Neuronal stem cell (in vitro differentiated cells): ENCODE measurements around the gene NUDT14.
A peak's percentile ranks its signal among the peaks of the same experiment; 100 is the strongest.

ENCODE experiments used
- DNase-seq: peaks from one replicate; pipeline ENCODE4 v3.0.0-alpha.2; 2013; ENCODE audit warnings: low spot score
- H2AFZ ChIP-seq: one replicate; pipeline ENCODE4 v1.6.1; 2013; ENCODE audit warnings: mild to moderate bottlenecking, low read length, inconsistent platforms
- H2AK5ac ChIP-seq: 2 replicates; pipeline ENCODE4 v1.6.1; 2013; ENCODE audit warnings: low read depth, mild to moderate bottlenecking, inconsistent platforms, low read length, moderate library complexity, mixed read lengths
- H2BK120ac ChIP-seq: 2 replicates; pipeline ENCODE4 v1.6.1; 2013; ENCODE audit warnings: low read depth, mild to moderate bottlenecking, inconsistent platforms, low read length, moderate library complexity, mixed read lengths
- H2BK12ac ChIP-seq: one replicate; pipeline ENCODE4 v1.6.1; 2013; ENCODE audit warnings: low read length, inconsistent platforms
- H2BK15ac ChIP-seq: 2 replicates; pipeline ENCODE4 v1.6.1; 2013; ENCODE audit warnings: mild to moderate bottlenecking, low read length, inconsistent platforms, mixed read lengths
- H2BK5ac ChIP-seq: one replicate; pipeline ENCODE4 v1.6.1; 2013; ENCODE audit warnings: inconsistent platforms, mild to moderate bottlenecking, low read length, moderate library complexity
- H3K14ac ChIP-seq: one replicate; pipeline ENCODE4 v1.6.1; 2013; ENCODE audit warnings: low read length, inconsistent platforms
- H3K18ac ChIP-seq: 2 replicates; pipeline ENCODE4 v1.6.1; 2013; ENCODE audit warnings: low read length, inconsistent platforms
- H3K23ac ChIP-seq: 2 replicates; pipeline ENCODE4 v1.6.1; 2013; ENCODE audit warnings: low read depth, mild to moderate bottlenecking, mixed read lengths, low read length, inconsistent platforms; ENCODE audit not compliant: poor library complexity
- H3K27ac ChIP-seq: replicated peaks from 3 replicates; pipeline ENCODE4 v1.5.1; 2013; ENCODE audit warnings: low read length, inconsistent platforms
- H3K27me3 ChIP-seq, 3 experiments: 2 replicates each; pipeline ENCODE4 v1.6.1; 2013; ENCODE audit warnings: low read length in 3 of 3, mild to moderate bottlenecking in 2 of 3, inconsistent platforms in 1 of 3, low read depth in 1 of 3, mixed read lengths in 1 of 3, moderate library complexity in 1 of 3; ENCODE audit not compliant: control insufficient read depth in 3 of 3, insufficient read depth in 3 of 3
- H3K36me3 ChIP-seq, 2 donors: replicated peaks in 1 of 2; 2 replicates each; pipeline ENCODE4 v1.6.1; 2013; ENCODE audit warnings: low read length in 2 of 2; ENCODE audit not compliant: control insufficient read depth in 2 of 2, insufficient read depth in 2 of 2
- H3K4ac ChIP-seq: 2 replicates; pipeline ENCODE4 v1.6.1; 2013; ENCODE audit warnings: inconsistent platforms, mild to moderate bottlenecking, low read length, moderate library complexity
- H3K4me1 ChIP-seq, 2 donors: 1 replicate in 1 of 2; 2 replicates in 1 of 2; pipeline ENCODE4 v1.6.1; 2013; ENCODE audit warnings: low read length in 2 of 2, low read depth in 1 of 2; ENCODE audit not compliant: control insufficient read depth in 2 of 2, insufficient read depth in 1 of 2
- H3K4me2 ChIP-seq: one replicate; pipeline ENCODE4 v1.6.1; 2013; ENCODE audit warnings: mild to moderate bottlenecking, low read length, inconsistent platforms; ENCODE audit not compliant: insufficient read depth, poor library complexity, severe bottlenecking
- H3K4me3 ChIP-seq, 2 donors: 2 replicates each; pipeline ENCODE4 v1.5.1; 2013; ENCODE audit warnings: low read length in 2 of 2, mild to moderate bottlenecking in 2 of 2, inconsistent platforms in 1 of 2, moderate library complexity in 1 of 2
- H3K79me1 ChIP-seq: one replicate; pipeline ENCODE4 v1.6.1; 2013; ENCODE audit warnings: low read depth, mild to moderate bottlenecking, inconsistent platforms, low read length, moderate library complexity
- H3K9ac ChIP-seq: one replicate; pipeline ENCODE4 v1.6.1; 2013; ENCODE audit warnings: mild to moderate bottlenecking, low read depth, low read length, inconsistent platforms; ENCODE audit not compliant: poor library complexity
- H3K9me3 ChIP-seq, 2 donors: replicated peaks in 1 of 2; 2 replicates each; pipeline versions ENCODE3 to v1.6.1; 2013; ENCODE audit warnings: low read length in 2 of 2, mild to moderate bottlenecking in 2 of 2, inconsistent platforms in 1 of 2, low read depth in 1 of 2, mixed read lengths in 1 of 2, moderate library complexity in 1 of 2; ENCODE audit not compliant: control insufficient read depth in 2 of 2, insufficient read depth in 1 of 2
- H4K8ac ChIP-seq: one replicate; pipeline ENCODE4 v1.6.1; 2013; ENCODE audit warnings: low read depth, mild to moderate bottlenecking, inconsistent platforms, low read length, moderate library complexity
- H4K91ac ChIP-seq: one replicate; pipeline ENCODE4 v1.6.1; 2013; ENCODE audit warnings: low read length, low read depth, mild to moderate bottlenecking, inconsistent platforms; ENCODE audit not compliant: poor library complexity
- WGBS, 2 donors: extraction: QIAGEN DNeasy Blood & Tissue Kit; methylation state at CpG; one replicate each; pipeline ENCODE4 v1.1.7; 2013; ENCODE audit warnings: missing lambda C conversion rate in 2 of 2, mixed read lengths in 1 of 2; ENCODE audit not compliant: insufficient read length in 2 of 2, insufficient replicate concordance in 1 of 2; ENCODE audit errors: extremely low coverage in 2 of 2; 5-methylcytosine and 5-hydroxymethylcytosine counted together

NUDT14 gene

GRCh38 chr14:105193916-105194782, 13.0 kb upstream of the NUDT14 start:
- Histone ChIP-seq H2AK5ac (peak overlapping the region; percentile 98), H2BK120ac (peak overlapping the region; percentile 87), H4K8ac (no peak overlapping the region), H3K27ac (no peak overlapping the region), H3K4me1 (peaks cover 22 to 43% of the 10 kb centered on the region in 2 donors), H3K36me3 (no peaks in the 10 kb centered on the region), H3K9ac (no peak overlapping the region), H3K14ac (peak overlapping the region; percentile 14), H3K79me1 (peaks cover 1% of the 10 kb centered on the region), H2BK5ac (peak overlapping the region; percentile 26), H3K4ac (no peak overlapping the region), H3K4me3 (no peak overlapping the region), H4K91ac (no peak overlapping the region), H3K4me2 (no peak overlapping the region), H3K9me3 (peaks cover 1 to 2% of the 10 kb centered on the region in 2 donors), H2BK15ac (peak overlapping the region; percentile 98), H2BK12ac (peak overlapping the region; percentile 97), H3K18ac (peak overlapping the region; percentile 94), H3K27me3 (peaks cover 0 to 2% (median 0%) of the 10 kb centered on the region in 3 experiments), H2AFZ (no peak overlapping the region), H3K23ac (peak overlapping the region; percentile 1)
- no peak for DNase-seq
- WGBS, 2 donors: no CpG with 5 or more reads among the region's 17 CpGs

GRCh38 chr14:105192866-105193731, 12.0 kb upstream of the NUDT14 start:
- Histone ChIP-seq H3K27ac (no peak overlapping the region), H3K4ac (no peak overlapping the region), H3K4me3 (no peak overlapping the region), H3K79me1 (peaks cover 1% of the 10 kb centered on the region), H3K9me3 (peaks cover 2 to 7% of the 10 kb centered on the region in 2 donors), H4K91ac (no peak overlapping the region), H4K8ac (no peak overlapping the region), H2BK12ac (peak overlapping the region; percentile 90), H2BK120ac (peak overlapping the region; percentile 87), H3K27me3 (peaks cover 0 to 2% (median 0%) of the 10 kb centered on the region in 3 experiments), H3K14ac (peak overlapping the region; percentile 14), H3K4me2 (no peak overlapping the region), H3K23ac (peak overlapping the region; percentile 43), H2BK5ac (peak overlapping the region; percentile 75), H3K9ac (no peak overlapping the region), H2AFZ (peak overlapping the region; percentile 84), H3K4me1 (peaks cover 22 to 43% of the 10 kb centered on the region in 2 donors), H2AK5ac (peak overlapping the region; percentile 72), H2BK15ac (peak overlapping the region; percentile 98), H3K36me3 (no peaks in the 10 kb centered on the region), H3K18ac (peak overlapping the region; percentile 94)
- WGBS, 2 donors: no CpG with 5 or more reads among the region's 29 CpGs
- no peak for DNase-seq

DNA sequence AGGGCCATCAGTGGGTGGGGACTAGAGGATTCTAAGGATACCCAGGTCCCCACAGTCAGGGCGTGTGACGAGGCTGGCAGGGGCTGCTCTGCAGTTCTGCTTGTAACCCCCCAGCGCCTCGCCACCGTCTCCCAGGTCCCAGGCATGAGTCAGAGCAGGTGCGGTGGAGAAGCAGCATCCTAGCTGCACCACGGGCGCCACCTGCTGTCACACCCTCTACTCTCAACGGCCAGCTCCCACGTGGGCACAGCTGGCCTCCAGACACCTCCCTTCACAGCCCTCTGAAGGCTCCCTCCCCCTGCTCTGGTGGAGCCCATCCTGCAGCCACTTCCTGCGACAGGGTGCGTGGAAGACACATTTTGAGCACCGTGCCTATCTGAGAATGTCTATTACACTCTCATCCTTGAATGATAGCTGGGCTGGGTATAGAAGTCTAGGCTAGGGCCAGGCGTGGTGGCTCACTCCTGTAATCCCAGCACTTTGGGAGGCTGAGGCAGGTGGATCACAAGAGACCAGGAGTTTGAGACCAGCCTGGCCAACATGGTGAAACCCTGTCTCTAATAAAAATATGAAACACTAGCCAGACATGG, 6.9 kb upstream of the NUDT14 start:
- peak overlapping the region; percentile 78 for H2AK5ac ChIP-seq
- WGBS, 2 donors: no CpG with 5 or more reads among the region's 14 CpGs
- no peak overlapping the region for H2BK120ac ChIP-seq
- H2AFZ ChIP-seq: no peak overlapping the region
- no peak overlapping the region for H3K9ac ChIP-seq
- no peak for DNase-seq
- peak overlapping the region; percentile 70 for H2BK5ac ChIP-seq
- H3K4ac ChIP-seq: no peak overlapping the region
- H3K27ac ChIP-seq: no peak overlapping the region
- no peak overlapping the region for H4K91ac ChIP-seq
- H4K8ac ChIP-seq: no peak overlapping the region
- H2BK15ac ChIP-seq: no peak overlapping the region
- no peak overlapping the region for H3K14ac ChIP-seq
- peaks cover 0 to 5% (median 0%) of the 10 kb centered on the region in 3 experiments for H3K27me3 ChIP-seq
- H3K4me3 ChIP-seq: no peak overlapping the region
- peak overlapping the region; percentile 66 for H3K18ac ChIP-seq
- no peaks in the 10 kb centered on the region for H3K36me3 ChIP-seq
- peaks cover 6 to 11% of the 10 kb centered on the region in 2 donors for H3K9me3 ChIP-seq
- no peaks in the 10 kb centered on the region for H3K79me1 ChIP-seq
- H3K4me2 ChIP-seq: no peak overlapping the region
- H3K4me1 ChIP-seq: peaks cover 2 to 5% of the 10 kb centered on the region in 2 donors
- no peak overlapping the region for H2BK12ac ChIP-seq
- H3K23ac ChIP-seq: peak overlapping the region; percentile 68
